DMS114 treated with DMSO at 0.1 percent for 48 hours (cell line): ENCODE data around the gene MAP3K13.
"Not testable (repeated sequence)": the region's sequence is repeated elsewhere in the genome, so short reads cannot be mapped to it uniquely, and the experiment has no call there.

Source experiments
- DNase-seq: peaks from one replicate; lab custom pipeline; 2025; ENCODE audit not compliant: unreplicated experiment; lab: John Stamatoyannopoulos, UW

MAP3K13 gene

GRCh38 chr3:185442031-185442430, 79.1 kb downstream of the MAP3K13 start:
- DNase-seq = no peak

- DNase-seq = no peak
Observed at GRCh38 chr3:185444329-185444728, 81.4 kb downstream of the MAP3K13 start.

- DNase-seq = no peak
Observed at GRCh38 chr3:185448107-185448506, 85.2 kb downstream of the MAP3K13 start.

- not testable (repeated sequence) for DNase-seq
Observed at GRCh38 chr3:185451432-185451831, 88.5 kb downstream of the MAP3K13 start.

- DNase-seq = no peak
Observed at GRCh38 chr3:185457376-185457775, 94.4 kb downstream of the MAP3K13 start.

GRCh38 chr3:185460309-185460708, 97.4 kb downstream of the MAP3K13 start:
- no peak for DNase-seq

- peak; percentile 37 for DNase-seq
Observed at GRCh38 chr3:185460719-185461350, 97.9 kb downstream of the MAP3K13 start.

- no peak for DNase-seq
Observed at GRCh38 chr3:185465471-185465870, 102.5 kb downstream of the MAP3K13 start.

GRCh38 chr3:185466123-185466522, 103.2 kb downstream of the MAP3K13 start:
- not testable (repeated sequence) for DNase-seq

GRCh38 chr3:185469542-185469941, 106.6 kb downstream of the MAP3K13 start:
- DNase-seq = no peak

GRCh38 chr3:185470323-185470722, 107.4 kb downstream of the MAP3K13 start:
- DNase-seq = no peak

- no peak for DNase-seq
Observed at GRCh38 chr3:185473290-185473815, 110.4 kb downstream of the MAP3K13 start.

- not testable (repeated sequence) for DNase-seq
Observed at GRCh38 chr3:185474922-185475321, 112.0 kb downstream of the MAP3K13 start.

- DNase-seq = no peak
Observed at GRCh38 chr3:185477316-185477715, 114.4 kb downstream of the MAP3K13 start.

- no peak for DNase-seq
Observed at GRCh38 chr3:185479373-185479945, 116.5 kb downstream of the MAP3K13 start.

GRCh38 chr3:185484296-185484695, 121.4 kb downstream of the MAP3K13 start:
- no peak for DNase-seq

GRCh38 chr3:185486394-185486793, 123.5 kb downstream of the MAP3K13 start:
- DNase-seq = no peak

GRCh38 chr3:185488465-185488864, 125.5 kb downstream of the MAP3K13 start:
- no peak for DNase-seq

- no peak for DNase-seq
Observed at GRCh38 chr3:185489462-185489861, 126.5 kb downstream of the MAP3K13 start.

- DNase-seq = no peak
Observed at GRCh38 chr3:185490241-185490640, 127.3 kb downstream of the MAP3K13 start.

GRCh38 chr3:185498503-185499396, 135.8 kb downstream of the MAP3K13 start, which contains the start of gene TMEM41A:
TSS of gene TMEM41A (minus strand) at chr3:185499035. CDS start at chr3:185498961, 74 bp downstream.
- peak; percentile 77 for DNase-seq

- DNase-seq = no peak
Observed at GRCh38 chr3:185502987-185503386, 140.1 kb downstream of the MAP3K13 start.
